Omental fat pad (tissue), 4 donors: ENCODE data around the gene CLNK. TPM values are rescaled to one million over a fixed set of nuclear protein-coding genes. Genes with fewer than 3 reads are reported as not detected.

Experiments used
- ATAC-seq: fragments of 150-250 bp; one replicate; pipeline ENCODE4 v1.9.1; 2016; ENCODE audit warnings: mild to moderate bottlenecking, moderate library complexity; ENCODE audit not compliant: low FRiP score
- DNase-seq: peaks from one replicate; pipeline ENCODE4 v3.0.0-alpha.2; 2019; ENCODE audit warnings: low spot score
- total RNA-seq, 4 donors: library from RNA; depleted of rRNA; stranded (reverse); fragments of >200 nt; gene quantifications; one replicate each; pipeline ENCODE4 v1.1.0, GENCODE V29; 2016
- TF ChIP-seq, protein P1 (sequence below), 3 donors: fragments of 450-650 bp; IDR thresholded peaks; one replicate each; pipeline ENCODE4 v1.5.1; 2016 to 2017; ENCODE audit warnings: antibody characterized with exemption in 3 of 3, mild to moderate bottlenecking in 3 of 3, moderate library complexity in 2 of 3

The CLNK gene
- total RNA-seq, 4 donors from 2014 or later, result not detected

DNA sequence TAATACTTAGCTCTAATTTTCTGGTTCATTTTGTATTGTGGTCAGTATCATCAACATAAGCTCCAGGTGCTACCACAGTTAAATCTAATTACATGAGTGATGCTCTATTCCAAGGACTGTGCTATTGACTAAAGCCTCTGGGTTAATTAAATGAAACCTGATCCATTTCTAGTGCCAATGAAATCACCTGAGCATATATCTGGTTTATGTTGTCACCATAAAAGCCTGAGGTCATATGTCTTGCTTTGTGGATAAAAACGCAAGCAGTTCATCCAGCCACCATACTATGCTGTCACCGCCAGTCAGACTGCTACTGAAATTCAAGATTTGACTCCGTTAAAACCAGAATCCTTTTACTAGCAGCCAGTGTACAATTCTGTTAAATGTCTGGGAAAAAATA lies 163.1 kb downstream of the CLNK start:
- no peak for DNase-seq
- TF ChIP-seq, protein P1, sequence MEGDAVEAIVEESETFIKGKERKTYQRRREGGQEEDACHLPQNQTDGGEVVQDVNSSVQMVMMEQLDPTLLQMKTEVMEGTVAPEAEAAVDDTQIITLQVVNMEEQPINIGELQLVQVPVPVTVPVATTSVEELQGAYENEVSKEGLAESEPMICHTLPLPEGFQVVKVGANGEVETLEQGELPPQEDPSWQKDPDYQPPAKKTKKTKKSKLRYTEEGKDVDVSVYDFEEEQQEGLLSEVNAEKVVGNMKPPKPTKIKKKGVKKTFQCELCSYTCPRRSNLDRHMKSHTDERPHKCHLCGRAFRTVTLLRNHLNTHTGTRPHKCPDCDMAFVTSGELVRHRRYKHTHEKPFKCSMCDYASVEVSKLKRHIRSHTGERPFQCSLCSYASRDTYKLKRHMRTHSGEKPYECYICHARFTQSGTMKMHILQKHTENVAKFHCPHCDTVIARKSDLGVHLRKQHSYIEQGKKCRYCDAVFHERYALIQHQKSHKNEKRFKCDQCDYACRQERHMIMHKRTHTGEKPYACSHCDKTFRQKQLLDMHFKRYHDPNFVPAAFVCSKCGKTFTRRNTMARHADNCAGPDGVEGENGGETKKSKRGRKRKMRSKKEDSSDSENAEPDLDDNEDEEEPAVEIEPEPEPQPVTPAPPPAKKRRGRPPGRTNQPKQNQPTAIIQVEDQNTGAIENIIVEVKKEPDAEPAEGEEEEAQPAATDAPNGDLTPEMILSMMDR (IDR thresholded peaks at IDR 0.05), result no peak
- ATAC-seq, result no peak

DNA sequence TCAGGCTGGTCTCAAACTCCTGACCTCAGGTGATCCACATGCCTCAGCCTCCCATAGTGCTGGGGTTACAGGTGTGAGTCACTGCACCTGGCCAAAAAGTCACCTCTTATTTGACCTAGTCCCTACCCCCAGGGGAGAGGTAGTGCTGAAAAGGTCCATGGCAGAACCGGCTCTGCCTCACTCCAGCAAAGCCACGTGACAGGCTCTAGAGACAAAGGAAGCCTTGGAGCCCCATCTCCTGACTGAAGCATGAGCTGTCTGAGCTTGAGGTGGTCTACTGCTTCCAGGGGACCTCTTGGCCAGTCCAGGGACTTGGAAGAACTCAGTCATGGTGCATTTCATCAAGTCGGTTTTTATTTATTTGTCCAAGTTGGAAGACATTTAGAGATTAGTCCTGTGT lies 174.8 kb downstream of the CLNK start:
- DNase-seq (no peak), ATAC-seq (no peak)
- TF ChIP-seq, protein P1 (IDR thresholded peaks at IDR 0.05), result no peak

DNA sequence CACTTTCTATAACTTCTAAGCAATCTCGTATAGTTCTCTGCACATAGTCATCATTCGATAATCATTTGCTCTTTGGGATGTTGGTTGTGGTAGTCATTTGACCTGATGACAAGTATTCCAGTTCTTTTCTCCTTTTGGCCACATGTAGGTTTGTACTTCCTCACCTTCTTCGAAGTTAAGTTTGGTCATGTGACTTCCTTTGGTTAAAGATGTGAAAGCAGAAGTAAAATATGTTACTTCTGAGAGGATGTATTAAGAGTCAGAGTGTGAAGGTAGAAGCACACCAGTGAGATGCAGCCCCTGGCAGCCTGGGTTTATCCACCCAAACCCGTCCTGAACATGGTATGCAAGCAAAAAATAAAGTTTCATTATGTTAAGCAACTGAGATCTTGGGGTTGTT lies 178.5 kb downstream of the CLNK start:
- DNase-seq (no peak), ATAC-seq (no peak)
- TF ChIP-seq, protein P1 (IDR thresholded peaks at IDR 0.05), result no peak

DNA sequence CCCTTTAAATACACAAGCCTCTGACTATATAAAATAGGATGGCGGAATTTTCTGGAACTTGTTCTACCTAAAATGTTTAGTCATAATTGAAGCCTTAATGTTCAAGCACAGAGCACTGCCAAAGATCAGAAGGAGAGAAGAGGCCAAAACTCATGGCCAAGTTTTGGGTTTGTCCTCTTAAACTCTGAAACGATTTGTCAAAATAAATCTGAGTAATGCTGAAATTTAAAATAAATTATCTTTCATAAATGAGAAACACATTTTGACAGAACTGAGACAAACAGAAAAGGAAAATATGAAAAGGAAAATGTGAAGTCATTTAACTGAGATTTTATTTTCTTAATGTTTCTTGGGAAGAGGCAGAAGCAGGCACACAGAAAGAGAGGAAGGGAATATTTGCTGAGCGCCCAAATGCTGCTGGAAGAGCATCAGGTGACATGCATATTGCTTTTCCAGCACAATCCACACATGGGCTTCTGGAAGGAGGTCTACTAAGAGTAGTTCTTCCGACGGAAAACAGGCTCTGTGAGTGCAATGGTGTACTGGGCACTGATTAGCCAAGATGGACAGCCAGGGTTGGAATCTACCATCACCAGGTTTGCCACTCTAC lies 179.9 kb downstream of the CLNK start:
- ATAC-seq (no peak), DNase-seq (no peak)
- TF ChIP-seq, protein P1 (IDR thresholded peaks at IDR 0.05), result no peak

DNA sequence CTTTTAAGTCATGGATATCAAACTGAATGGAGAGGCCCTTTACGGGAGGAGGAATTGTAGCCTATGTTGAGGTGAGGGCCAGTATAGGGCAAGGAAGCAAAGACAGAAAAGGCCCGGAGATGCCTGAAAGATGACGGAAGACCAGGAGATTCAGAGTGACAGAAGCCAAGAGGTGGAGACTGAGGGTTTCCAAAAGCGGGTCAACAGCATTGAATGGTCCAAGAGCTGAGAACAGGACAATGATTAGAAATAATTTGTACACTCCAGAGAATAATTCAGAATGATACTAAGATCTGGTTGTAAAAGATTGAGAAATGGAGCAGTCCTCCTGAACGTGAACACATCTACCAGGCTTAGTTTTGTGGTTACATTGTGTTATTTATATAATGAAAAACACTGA lies 181.9 kb downstream of the CLNK start:
- TF ChIP-seq, protein P1 (IDR thresholded peaks at IDR 0.05), result no peak
- ATAC-seq (no peak), DNase-seq (no peak)

DNA sequence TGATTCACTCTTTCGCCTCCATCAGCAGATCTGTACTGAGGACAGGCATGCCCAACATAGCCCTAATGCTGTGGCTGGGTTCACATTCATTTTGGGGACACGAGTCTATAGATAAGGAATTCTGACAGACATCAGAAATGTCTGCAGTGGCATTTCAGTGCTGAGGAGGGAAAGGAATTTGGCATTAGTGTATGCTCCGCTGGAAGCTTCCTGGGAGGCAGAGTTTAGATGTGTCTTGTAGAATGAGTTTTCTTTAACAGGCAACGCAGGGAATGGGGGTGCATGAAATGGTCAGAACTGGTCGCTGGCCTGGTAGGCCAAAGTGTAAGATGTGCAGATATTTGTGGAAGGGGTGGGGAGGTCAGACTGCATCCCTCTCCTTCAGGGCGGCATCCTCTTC lies 183.8 kb downstream of the CLNK start:
- TF ChIP-seq, protein P1 (IDR thresholded peaks at IDR 0.05), result no peak
- ATAC-seq (no peak), DNase-seq (no peak)

DNA sequence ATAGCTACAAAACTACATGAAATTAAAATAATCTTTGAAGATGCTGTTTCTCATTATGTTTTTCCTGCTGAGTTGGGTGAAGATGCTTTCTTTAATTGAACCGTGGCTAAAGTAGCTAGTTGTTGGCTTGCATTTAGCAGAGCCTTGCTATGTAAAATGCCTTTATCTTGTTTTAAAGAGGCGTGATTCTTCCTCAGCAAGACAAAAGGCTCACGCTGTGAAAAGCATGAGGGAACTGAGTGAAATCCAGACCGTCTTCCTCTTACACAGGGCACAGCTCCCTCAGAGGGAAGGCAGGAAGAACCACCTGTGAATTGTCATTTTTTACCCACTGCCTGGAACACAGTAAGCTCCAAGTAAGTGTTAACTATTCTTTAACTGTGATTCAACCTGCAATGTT lies 188.4 kb downstream of the CLNK start:
- ATAC-seq, result no peak
- TF ChIP-seq, protein P1 (IDR thresholded peaks at IDR 0.05), result no peak
- DNase-seq, result no peak
